CD4-positive, alpha-beta memory T cell (primary cell): ENCODE results near the gene UBXN4. TPM values are rescaled to one million over a fixed set of nuclear protein-coding genes. Genes with fewer than 3 reads are reported as not detected.
"Not testable (repeated sequence)": the region's sequence is repeated elsewhere in the genome, so short reads cannot be mapped to it uniquely, and the experiment has no call there.

Source experiments
- CTCF ChIA-PET: fragments of 350-600 bp; sonication (Branson Sonifier 250); formaldehyde crosslinking; loops from one replicate; lab custom pipeline; 2021; ENCODE audit warnings: inconsistent platforms; ENCODE audit not compliant: partially characterized antibody; lab: Charles Lee
- POLR2A ChIA-PET: fragments of 350-600 bp; sonication (Branson Sonifier 250); formaldehyde crosslinking; loops from one replicate; lab custom pipeline; 2021; ENCODE audit not compliant: partially characterized antibody; lab: Charles Lee
- DNase-seq, 5 donors: peaks; one replicate each; pipeline versions ENCODE4 v3.0.0 to v3.0.0-alpha.2; 2020 to 2022; ENCODE audit warnings: mixed read lengths in 1 of 5
- H3K27ac ChIP-seq: one replicate; pipeline ENCODE4 v1.7.0; 2013; ENCODE audit warnings: low read depth, low read length
- H3K27me3 ChIP-seq: 2 replicates; pipeline ENCODE4 v1.7.0; 2013; ENCODE audit warnings: mild to moderate bottlenecking, low read length, moderate library complexity; ENCODE audit not compliant: insufficient read depth
- H3K36me3 ChIP-seq: 2 replicates; pipeline ENCODE4 v1.7.0; 2013; ENCODE audit warnings: mild to moderate bottlenecking, low read length, moderate library complexity; ENCODE audit not compliant: insufficient read depth
- H3K4me1 ChIP-seq: 2 replicates; pipeline ENCODE4 v1.7.0; 2013; ENCODE audit warnings: mild to moderate bottlenecking, low read length, moderate library complexity; ENCODE audit not compliant: insufficient read depth
- H3K4me3 ChIP-seq, 2 donors: one replicate each; pipeline ENCODE4 v1.7.0; 2013; ENCODE audit warnings: low read length in 2 of 2, mild to moderate bottlenecking in 1 of 2
- H3K9me3 ChIP-seq, 2 donors: one replicate each; pipeline ENCODE4 v1.7.0; 2013; ENCODE audit warnings: low read length in 2 of 2, control low read depth in 1 of 2; ENCODE audit not compliant: control insufficient read depth in 1 of 2
- H3K27ac Mint-ChIP-seq, 7 donors: one replicate each; pipeline ENCODE4 v1.8.0; 2020 to 2021; ENCODE audit warnings: mixed read lengths in 7 of 7, mild to moderate bottlenecking in 6 of 7, inconsistent platforms in 3 of 7, moderate library complexity in 3 of 7
- H3K27me3 Mint-ChIP-seq, 2 donors: one replicate each; pipeline ENCODE4 v1.8.0; 2020 to 2021; ENCODE audit warnings: mixed read lengths in 2 of 2
- H3K36me3 Mint-ChIP-seq, 2 donors: one replicate each; pipeline ENCODE4 v1.8.0; 2020 to 2021; ENCODE audit warnings: mixed read lengths in 2 of 2, inconsistent platforms in 1 of 2, mild to moderate bottlenecking in 1 of 2
- H3K4me1 Mint-ChIP-seq, 4 donors: one replicate each; pipeline ENCODE4 v1.8.0; 2020 to 2021; ENCODE audit warnings: mixed read lengths in 4 of 4, mild to moderate bottlenecking in 1 of 4
- H3K4me3 Mint-ChIP-seq, 8 donors: one replicate each; pipeline ENCODE4 v1.8.0; 2020 to 2021; ENCODE audit warnings: mixed read lengths in 8 of 8, mild to moderate bottlenecking in 7 of 8, moderate library complexity in 6 of 8, inconsistent platforms in 3 of 8
- H3K9me3 Mint-ChIP-seq, 8 donors: one replicate each; pipeline ENCODE4 v1.8.0; 2020 to 2021; ENCODE audit warnings: mixed read lengths in 8 of 8, mild to moderate bottlenecking in 5 of 8, inconsistent platforms in 3 of 8, moderate library complexity in 1 of 8
- intact Hi-C: fragments of 100-400 bp; cut with micrococcal nuclease; formaldehyde crosslinking; loops from one replicate; pipeline ENCODE4 v1.15.1; 2023
- polyA plus RNA-seq, 2 donors: library from polyadenylated mRNA; unstranded; fragments of 300-500 nt; fragmentation: Illumina TruSeq; gene quantifications; one replicate each; pipeline ENCODE4 v1.2.3, GENCODE V29; 2021
- total RNA-seq, 2 experiments: library from RNA; stranded (reverse); gene quantifications; one replicate each; pipeline ENCODE4 v1.2.3, GENCODE V29; 2021

UBXN4 gene, protein sequence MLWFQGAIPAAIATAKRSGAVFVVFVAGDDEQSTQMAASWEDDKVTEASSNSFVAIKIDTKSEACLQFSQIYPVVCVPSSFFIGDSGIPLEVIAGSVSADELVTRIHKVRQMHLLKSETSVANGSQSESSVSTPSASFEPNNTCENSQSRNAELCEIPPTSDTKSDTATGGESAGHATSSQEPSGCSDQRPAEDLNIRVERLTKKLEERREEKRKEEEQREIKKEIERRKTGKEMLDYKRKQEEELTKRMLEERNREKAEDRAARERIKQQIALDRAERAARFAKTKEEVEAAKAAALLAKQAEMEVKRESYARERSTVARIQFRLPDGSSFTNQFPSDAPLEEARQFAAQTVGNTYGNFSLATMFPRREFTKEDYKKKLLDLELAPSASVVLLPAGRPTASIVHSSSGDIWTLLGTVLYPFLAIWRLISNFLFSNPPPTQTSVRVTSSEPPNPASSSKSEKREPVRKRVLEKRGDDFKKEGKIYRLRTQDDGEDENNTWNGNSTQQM
- 100 to 1,000 TPM; 116 to 121 TPM for total RNA-seq
- polyA plus RNA-seq = 100 to 1,000 TPM; 111 to 128 TPM

DNA sequence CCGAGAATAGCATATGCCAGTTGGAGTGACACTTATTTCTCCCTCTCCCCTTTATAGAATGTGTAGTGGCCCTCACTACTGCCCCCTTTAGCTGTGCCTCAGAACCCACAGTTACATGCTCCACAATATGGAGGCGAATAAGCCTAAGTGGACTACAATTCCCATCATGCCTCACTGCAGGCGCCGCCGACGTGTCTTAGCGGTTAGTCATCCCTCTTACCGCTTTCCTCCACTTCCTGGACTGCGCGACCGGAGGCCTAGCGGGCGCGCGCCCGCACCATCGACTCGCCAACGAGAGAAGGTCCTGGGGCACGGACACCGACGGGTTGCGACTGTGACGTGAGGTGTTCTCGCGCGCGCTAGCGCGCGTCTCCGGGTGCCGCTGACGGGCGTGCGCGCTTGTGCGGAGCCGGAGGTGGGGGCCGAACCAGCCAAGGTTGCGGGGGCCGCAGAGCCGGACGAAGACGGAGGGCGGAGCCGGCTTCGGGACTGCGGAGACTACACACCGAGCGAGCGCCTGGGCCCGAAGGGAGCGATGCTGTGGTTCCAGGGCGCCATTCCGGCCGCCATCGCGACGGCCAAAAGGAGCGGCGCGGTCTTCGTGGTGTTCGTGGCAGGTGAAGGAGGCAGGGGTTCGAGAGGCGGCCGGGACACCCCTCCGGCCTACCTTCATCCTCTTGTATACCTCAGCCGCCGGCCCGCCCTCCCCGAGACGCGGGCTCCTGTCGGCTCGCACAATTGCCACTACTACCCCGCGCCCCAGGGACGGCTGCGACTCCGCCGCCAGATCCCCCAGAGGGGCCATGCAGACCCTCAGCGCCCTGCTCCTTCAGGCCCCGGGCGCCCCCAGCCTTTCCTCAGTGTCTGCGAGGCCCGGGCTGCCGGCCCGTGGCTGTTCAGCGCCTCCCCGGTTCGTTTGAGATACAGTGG, at the start of gene UBXN4:
Gene UBXN4 (plus strand): TSS at position 461 of the 930 bp plus-strand sequence. CDS start 75 bp downstream, at position 536.
- peak; percentile 88 to 97 (median 91) for DNase-seq
- Mint-ChIP-seq H3K9me3 (peaks cover 0 to 2% (median 0%) of the 10 kb centered on the region in 8 donors), H3K4me3 (peak within 1 kb of the TSS; percentile 94 to 99 (median 97)), H3K36me3 (peaks cover 7 to 24% of the 10 kb centered on the region in 2 donors), H3K27me3 (no peaks in the 10 kb centered on the region), H3K27ac (peak within 1 kb of the TSS in 6 of 7 donors; percentile 96 to 99 (median 97)), H3K4me1 (peaks cover 29 to 43% (median 37%) of the 10 kb centered on the region in 4 donors)
- Histone ChIP-seq H3K36me3 (no peaks in the 10 kb centered on the region), H3K27me3 (no peaks in the 10 kb centered on the region), H3K9me3 (no peaks in the 10 kb centered on the region), H3K4me3 (peak within 1 kb of the TSS; percentile 53 to 80), H3K27ac (peak within 1 kb of the TSS; percentile 97), H3K4me1 (peaks cover 40% of the 10 kb centered on the region)
- intact Hi-C loops = loop anchor here (1.0 to 10.0 kb wide), 8 partner anchors 135 to 1624 kb away; partner anchors contain the start of genes CCNT2, MCM6, R3HDM1 and RAB3GAP1
- POLR2A ChIA-PET = interaction anchor here (0.6 to 2.8 kb wide), 11 partner anchors 14 to 1623 kb away, joined by 3 to 21 read pairs (median 4); partner anchors contain the start of genes CCNT2, MCM6, R3HDM1 and RAB3GAP1
- CTCF ChIA-PET = interaction anchor here (0.8 to 1.9 kb wide), 6 partner anchors 8 to 737 kb away, joined by 3 to 5 read pairs (median 3); no protein-coding TSS in a partner anchor

DNA sequence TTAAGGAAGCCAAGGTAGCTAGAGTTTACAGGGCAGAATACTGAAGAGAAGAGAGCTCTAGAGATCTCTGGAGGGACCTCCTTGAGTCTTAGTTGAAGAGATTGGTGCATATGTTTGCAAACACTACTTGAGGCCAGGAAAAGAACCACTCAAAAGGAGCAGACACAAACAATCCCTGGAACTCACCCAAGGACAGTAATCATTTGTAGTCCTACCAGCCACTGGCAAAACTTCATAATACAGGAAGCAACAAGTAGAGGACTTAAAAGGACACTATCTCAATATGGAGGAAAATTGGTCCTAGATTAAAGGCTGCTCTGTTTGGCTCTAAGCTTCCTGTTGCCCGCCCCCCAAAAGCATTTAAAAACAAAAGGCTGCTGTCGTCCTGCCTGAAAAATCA, 46.9 kb upstream of the UBXN4 start:
- no peak overlapping the region for H3K4me3 ChIP-seq
- no peaks in the 10 kb centered on the region for H3K27me3 ChIP-seq
- H3K4me1 ChIP-seq = peaks cover 6% of the 10 kb centered on the region
- H3K27ac Mint-ChIP-seq = peak overlapping the region in 4 of 7 donors; percentile 36 to 54 (median 48)
- H3K4me3 Mint-ChIP-seq = no peak overlapping the region
- no peak overlapping the region for H3K27ac ChIP-seq
- peaks cover 13 to 20% of the 10 kb centered on the region in 2 donors for H3K36me3 Mint-ChIP-seq
- intact Hi-C loops = no loop called here
- H3K36me3 ChIP-seq = no peaks in the 10 kb centered on the region
- H3K9me3 ChIP-seq = no peaks in the 10 kb centered on the region
- POLR2A ChIA-PET = no interaction called here
- H3K4me1 Mint-ChIP-seq = peaks cover 4 to 9% (median 6%) of the 10 kb centered on the region in 4 donors
- H3K27me3 Mint-ChIP-seq = no peaks in the 10 kb centered on the region
- CTCF ChIA-PET = interaction anchor here (2.4 kb wide), 1 partner anchor 15 kb away, joined by 9 read pairs; no protein-coding TSS in a partner anchor
- H3K9me3 Mint-ChIP-seq = no peaks in the 10 kb centered on the region
- no peak for DNase-seq

DNA sequence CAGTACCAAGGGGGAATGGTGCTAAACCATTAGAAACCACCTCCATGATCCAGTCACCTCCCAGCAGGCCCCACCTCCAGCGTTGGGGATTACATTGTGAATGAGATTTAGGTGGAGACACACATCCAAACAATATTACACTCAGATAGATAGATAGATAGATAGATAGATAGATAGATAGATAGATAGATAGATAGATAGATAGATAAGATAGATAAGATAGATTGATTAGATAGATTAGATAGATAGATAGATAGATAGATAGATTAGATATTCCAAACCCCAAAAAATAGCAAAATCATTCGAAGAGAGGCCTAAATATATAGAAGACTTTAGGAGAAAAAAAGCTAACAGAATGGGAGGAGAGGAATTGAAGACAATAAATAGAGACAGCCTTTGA, 42.8 kb upstream of the UBXN4 start:
- no peak overlapping the region for H3K27ac ChIP-seq
- H3K9me3 ChIP-seq = no peaks in the 10 kb centered on the region
- CTCF ChIA-PET = interaction anchor here (2.0 to 2.2 kb wide), 2 partner anchors 11 to 695 kb away, joined by 6 to 10 read pairs; no protein-coding TSS in a partner anchor
- H3K4me3 Mint-ChIP-seq = no peak overlapping the region
- H3K27ac Mint-ChIP-seq = peak overlapping the region in 1 of 7 donors; percentile 7
- H3K36me3 ChIP-seq = no peaks in the 10 kb centered on the region
- DNase-seq = no peak
- H3K4me1 ChIP-seq = no peaks in the 10 kb centered on the region
- POLR2A ChIA-PET = no interaction called here
- no peaks in the 10 kb centered on the region for H3K27me3 ChIP-seq
- no peaks in the 10 kb centered on the region for H3K27me3 Mint-ChIP-seq
- no peaks in the 10 kb centered on the region for H3K4me1 Mint-ChIP-seq
- intact Hi-C loops = no loop called here
- no peaks in the 10 kb centered on the region for H3K9me3 Mint-ChIP-seq
- no peak overlapping the region for H3K4me3 ChIP-seq
- peaks cover 15 to 20% of the 10 kb centered on the region in 2 donors for H3K36me3 Mint-ChIP-seq

DNA sequence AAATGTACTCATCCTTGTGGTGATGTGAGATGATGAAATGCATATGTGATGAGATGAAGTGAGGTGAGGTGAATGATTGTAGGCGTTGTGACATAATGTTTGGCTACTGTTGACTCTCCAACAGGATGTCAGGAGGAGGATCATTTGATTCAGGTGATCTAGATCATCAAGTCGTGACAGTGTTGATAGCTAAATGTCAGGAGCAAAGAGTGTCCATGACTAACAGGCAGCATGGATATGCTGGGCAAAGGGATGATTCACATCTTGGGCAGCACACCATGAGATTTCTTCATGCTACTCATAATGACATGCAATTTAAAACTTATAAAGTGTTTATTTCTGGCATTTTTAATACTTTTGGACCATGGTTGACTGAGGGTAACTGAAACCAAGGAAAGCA, 40.2 kb upstream of the UBXN4 start:
- POLR2A ChIA-PET = no interaction called here

DNA sequence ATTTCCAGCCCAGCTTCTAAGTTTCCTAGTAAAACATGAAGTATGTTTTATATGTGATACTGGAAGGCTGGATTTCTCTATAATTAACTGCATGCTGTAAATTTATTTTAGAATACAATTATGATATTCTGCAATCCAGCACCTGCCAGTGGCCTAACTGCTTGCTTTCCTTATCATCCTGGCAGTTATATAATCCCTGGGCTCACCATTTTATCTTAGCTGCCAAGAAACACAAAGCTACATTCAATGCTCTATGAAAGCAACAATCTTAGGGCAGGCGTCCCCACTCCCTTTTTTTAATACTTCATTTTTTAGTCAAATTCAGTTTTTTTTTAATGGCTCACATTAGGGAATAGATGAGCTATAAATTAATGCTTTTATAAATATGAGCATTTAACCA, 38.4 kb upstream of the UBXN4 start:
- POLR2A ChIA-PET = interaction anchor here (0.6 kb wide), 1 partner anchor 945 kb away, joined by 3 read pairs; no protein-coding TSS in a partner anchor
- no peak overlapping the region for H3K27ac ChIP-seq
- CTCF ChIA-PET = interaction anchor here (1.2 to 1.8 kb wide), 4 partner anchors 22 to 714 kb away, joined by 3 to 8 read pairs (median 4); no protein-coding TSS in a partner anchor
- H3K4me1 Mint-ChIP-seq = no peaks in the 10 kb centered on the region
- no peaks in the 10 kb centered on the region for H3K9me3 ChIP-seq
- no peak overlapping the region for H3K4me3 ChIP-seq
- no peaks in the 10 kb centered on the region for H3K27me3 ChIP-seq
- intact Hi-C loops = no loop called here
- DNase-seq = no peak
- peaks cover 0 to 3% of the 10 kb centered on the region in 2 donors for H3K36me3 Mint-ChIP-seq
- no peaks in the 10 kb centered on the region for H3K9me3 Mint-ChIP-seq
- no peaks in the 10 kb centered on the region for H3K4me1 ChIP-seq
- H3K4me3 Mint-ChIP-seq = no peak overlapping the region
- H3K36me3 ChIP-seq = no peaks in the 10 kb centered on the region
- H3K27me3 Mint-ChIP-seq = no peaks in the 10 kb centered on the region
- H3K27ac Mint-ChIP-seq = no peak overlapping the region

More for the DNA sequence above, 40.2 kb upstream of the UBXN4 start:
- DNase-seq = no peak
- no peaks in the 10 kb centered on the region for H3K9me3 Mint-ChIP-seq
- H3K27ac Mint-ChIP-seq = peak overlapping the region in 3 of 7 donors; percentile 1 to 68 (median 20)
- no peak overlapping the region for H3K4me3 Mint-ChIP-seq
- Histone ChIP-seq H3K36me3 (no peaks in the 10 kb centered on the region), H3K4me3 (no peak overlapping the region), H3K4me1 (no peaks in the 10 kb centered on the region), H3K27me3 (no peaks in the 10 kb centered on the region), H3K27ac (no peak overlapping the region), H3K9me3 (no peaks in the 10 kb centered on the region)
- no peaks in the 10 kb centered on the region for H3K4me1 Mint-ChIP-seq
- no peaks in the 10 kb centered on the region for H3K27me3 Mint-ChIP-seq
- CTCF ChIA-PET = interaction anchor here (1.2 kb wide), 1 partner anchor 20 kb away, joined by 3 read pairs; no protein-coding TSS in a partner anchor
- intact Hi-C loops = no loop called here
- peaks cover 0 to 3% of the 10 kb centered on the region in 2 donors for H3K36me3 Mint-ChIP-seq

DNA sequence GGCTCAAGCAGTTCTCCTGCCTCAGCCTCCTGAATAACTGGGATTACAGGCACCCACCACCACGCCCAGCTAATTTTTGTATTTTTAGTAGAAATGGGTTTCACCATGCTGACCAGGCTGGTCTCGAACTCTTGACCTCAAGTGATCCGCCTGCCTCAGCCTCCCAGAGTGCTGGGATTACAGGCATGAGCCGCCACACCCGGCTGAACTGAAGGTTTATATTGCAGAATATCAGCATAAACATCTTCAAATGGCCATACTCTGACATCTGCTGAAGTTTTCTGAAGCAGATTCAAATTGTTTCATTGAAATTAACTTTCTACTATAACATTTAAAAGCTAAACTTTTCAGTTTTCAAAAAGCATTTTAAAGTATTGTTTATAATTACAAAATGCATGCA, 37.6 kb upstream of the UBXN4 start:
- POLR2A ChIA-PET = not testable (repeated sequence)

More for the DNA sequence above, 37.6 kb upstream of the UBXN4 start:
- H3K36me3 ChIP-seq, H3K27me3 Mint-ChIP-seq, H3K4me3 ChIP-seq, H3K4me1 ChIP-seq, H3K9me3 Mint-ChIP-seq, H3K27me3 ChIP-seq, DNase-seq, H3K9me3 ChIP-seq, H3K4me3 Mint-ChIP-seq, H3K36me3 Mint-ChIP-seq, H3K27ac Mint-ChIP-seq, intact Hi-C loops, H3K4me1 Mint-ChIP-seq, H3K27ac ChIP-seq: not testable (repeated sequence)
- CTCF ChIA-PET = interaction anchor here (1.0 to 1.8 kb wide), 5 partner anchors 23 to 715 kb away, joined by 3 to 8 read pairs (median 4); no protein-coding TSS in a partner anchor
